ENCODE measurements around the gene PTAFR.

DNA sequence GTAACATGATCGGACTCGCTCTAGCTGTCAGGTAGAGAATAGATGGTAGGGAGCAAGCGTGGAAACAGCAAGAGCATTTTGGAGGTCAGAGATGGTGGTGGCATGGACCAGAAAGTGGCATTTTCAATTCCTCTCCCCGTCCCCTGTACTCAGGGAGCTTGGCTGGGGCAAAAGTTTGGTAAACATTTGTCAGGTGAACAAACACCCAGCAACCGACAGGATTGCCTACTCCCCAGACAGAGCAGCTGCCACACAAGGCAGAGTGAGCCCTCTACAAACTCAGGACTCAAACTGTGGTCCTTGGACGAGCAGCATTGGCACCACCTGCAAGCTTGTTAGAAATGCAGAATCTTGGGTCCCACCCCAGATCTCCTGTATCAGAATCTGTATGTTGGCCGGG, 14.3 kb downstream of the PTAFR start:
- TF ChIP-seq POLR2A (IDR thresholded peaks at IDR 0.05), result no peak
- TF ChIP-seq, protein P1, sequence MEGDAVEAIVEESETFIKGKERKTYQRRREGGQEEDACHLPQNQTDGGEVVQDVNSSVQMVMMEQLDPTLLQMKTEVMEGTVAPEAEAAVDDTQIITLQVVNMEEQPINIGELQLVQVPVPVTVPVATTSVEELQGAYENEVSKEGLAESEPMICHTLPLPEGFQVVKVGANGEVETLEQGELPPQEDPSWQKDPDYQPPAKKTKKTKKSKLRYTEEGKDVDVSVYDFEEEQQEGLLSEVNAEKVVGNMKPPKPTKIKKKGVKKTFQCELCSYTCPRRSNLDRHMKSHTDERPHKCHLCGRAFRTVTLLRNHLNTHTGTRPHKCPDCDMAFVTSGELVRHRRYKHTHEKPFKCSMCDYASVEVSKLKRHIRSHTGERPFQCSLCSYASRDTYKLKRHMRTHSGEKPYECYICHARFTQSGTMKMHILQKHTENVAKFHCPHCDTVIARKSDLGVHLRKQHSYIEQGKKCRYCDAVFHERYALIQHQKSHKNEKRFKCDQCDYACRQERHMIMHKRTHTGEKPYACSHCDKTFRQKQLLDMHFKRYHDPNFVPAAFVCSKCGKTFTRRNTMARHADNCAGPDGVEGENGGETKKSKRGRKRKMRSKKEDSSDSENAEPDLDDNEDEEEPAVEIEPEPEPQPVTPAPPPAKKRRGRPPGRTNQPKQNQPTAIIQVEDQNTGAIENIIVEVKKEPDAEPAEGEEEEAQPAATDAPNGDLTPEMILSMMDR (IDR thresholded peaks at IDR 0.05), result no peak
- no peak for TF ChIP-seq POLR2AphosphoS5 (IDR thresholded peaks at IDR 0.05)
